GM21423 (cell line): ENCODE measurements around the gene POLA1.
"Not testable (repeated sequence)": the region's sequence is repeated elsewhere in the genome, so short reads cannot be mapped to it uniquely, and the experiment has no call there.

Experiments
- ATAC-seq: cut with Tn5 transposase; IDR thresholded peaks from one replicate; pipeline ENCODE4 v1.9.1; 2021; ENCODE audit warnings: mild to moderate bottlenecking, moderate library complexity; ENCODE audit not compliant: unreplicated experiment

Gene POLA1, protein sequence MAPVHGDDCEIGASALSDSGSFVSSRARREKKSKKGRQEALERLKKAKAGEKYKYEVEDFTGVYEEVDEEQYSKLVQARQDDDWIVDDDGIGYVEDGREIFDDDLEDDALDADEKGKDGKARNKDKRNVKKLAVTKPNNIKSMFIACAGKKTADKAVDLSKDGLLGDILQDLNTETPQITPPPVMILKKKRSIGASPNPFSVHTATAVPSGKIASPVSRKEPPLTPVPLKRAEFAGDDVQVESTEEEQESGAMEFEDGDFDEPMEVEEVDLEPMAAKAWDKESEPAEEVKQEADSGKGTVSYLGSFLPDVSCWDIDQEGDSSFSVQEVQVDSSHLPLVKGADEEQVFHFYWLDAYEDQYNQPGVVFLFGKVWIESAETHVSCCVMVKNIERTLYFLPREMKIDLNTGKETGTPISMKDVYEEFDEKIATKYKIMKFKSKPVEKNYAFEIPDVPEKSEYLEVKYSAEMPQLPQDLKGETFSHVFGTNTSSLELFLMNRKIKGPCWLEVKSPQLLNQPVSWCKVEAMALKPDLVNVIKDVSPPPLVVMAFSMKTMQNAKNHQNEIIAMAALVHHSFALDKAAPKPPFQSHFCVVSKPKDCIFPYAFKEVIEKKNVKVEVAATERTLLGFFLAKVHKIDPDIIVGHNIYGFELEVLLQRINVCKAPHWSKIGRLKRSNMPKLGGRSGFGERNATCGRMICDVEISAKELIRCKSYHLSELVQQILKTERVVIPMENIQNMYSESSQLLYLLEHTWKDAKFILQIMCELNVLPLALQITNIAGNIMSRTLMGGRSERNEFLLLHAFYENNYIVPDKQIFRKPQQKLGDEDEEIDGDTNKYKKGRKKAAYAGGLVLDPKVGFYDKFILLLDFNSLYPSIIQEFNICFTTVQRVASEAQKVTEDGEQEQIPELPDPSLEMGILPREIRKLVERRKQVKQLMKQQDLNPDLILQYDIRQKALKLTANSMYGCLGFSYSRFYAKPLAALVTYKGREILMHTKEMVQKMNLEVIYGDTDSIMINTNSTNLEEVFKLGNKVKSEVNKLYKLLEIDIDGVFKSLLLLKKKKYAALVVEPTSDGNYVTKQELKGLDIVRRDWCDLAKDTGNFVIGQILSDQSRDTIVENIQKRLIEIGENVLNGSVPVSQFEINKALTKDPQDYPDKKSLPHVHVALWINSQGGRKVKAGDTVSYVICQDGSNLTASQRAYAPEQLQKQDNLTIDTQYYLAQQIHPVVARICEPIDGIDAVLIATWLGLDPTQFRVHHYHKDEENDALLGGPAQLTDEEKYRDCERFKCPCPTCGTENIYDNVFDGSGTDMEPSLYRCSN (N-terminal part only)

DNA sequence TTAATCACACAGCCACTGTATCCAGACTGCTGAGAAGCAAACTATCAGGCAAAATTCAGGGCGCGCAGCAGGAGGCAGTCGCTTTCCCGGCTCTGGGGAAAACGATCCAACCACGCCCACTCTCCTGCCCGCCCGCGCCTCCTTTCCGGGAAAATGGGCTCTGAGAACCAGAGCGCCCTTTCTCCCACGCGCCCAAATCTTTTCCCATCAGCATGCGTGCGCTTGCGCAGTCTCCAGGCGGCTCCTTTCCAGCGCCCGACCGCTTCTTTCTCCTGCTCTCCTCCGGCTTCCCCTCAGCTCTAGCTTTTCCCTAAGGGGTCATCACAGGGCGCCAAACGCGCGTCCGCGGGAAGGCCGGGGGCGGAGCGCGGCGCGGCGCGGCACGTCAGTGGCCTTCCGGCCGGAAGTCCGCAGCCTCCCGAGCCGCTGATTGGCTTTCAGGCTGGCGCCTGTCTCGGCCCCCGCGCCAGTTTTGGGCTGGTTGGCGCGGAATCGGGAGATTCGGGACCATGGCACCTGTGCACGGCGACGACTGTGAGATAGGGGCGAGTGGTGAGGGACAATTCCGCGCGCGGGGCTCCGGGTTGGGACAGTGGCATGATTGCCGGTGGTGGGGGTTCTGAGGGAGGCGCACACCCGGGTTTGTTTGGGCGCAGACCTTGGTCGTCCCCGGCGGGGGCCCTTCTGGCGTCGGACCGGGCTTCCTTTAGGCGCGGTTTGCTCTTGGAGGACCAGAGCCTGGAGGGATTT, at the start of gene POLA1:
Gene POLA1 (plus strand): TSS at position 466 of the 750 bp plus-strand sequence. CDS start 44 bp downstream, at position 510.
- peak; percentile 96 for ATAC-seq

- ATAC-seq, result no peak
These were observed 47.7 kb upstream of the POLA1 start for GRCh38 chrX:24646006-24646405.

DNA sequence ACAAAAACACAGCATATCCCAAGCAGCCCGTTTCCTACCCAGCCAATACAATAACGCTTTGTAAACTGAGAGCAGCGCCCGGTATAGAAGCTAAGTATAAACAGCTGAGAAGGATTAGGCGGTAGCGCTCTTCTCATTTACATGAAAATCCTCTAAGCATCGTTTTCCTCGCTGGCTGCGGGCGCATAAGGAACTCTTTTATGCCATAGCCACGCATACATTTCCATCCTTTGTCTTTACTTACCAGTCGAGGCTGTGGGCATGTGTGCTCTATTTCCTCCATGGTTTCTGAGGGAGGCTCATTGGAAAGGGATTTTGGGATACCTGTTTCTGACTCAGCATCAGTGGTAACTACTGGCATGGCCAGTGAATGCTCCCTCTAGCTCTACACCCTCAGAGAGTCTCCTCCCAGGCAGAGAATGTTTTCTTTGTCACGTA, 47.0 kb upstream of the POLA1 start:
- ATAC-seq, result no peak

- peak; percentile 84 for ATAC-seq
These were observed 46.3 kb upstream of the POLA1 start, which contains the start of gene PCYT1B for GRCh38 chrX:24647257-24648058. PCYT1B (minus strand) TSS chrX:24647347; CDS start chrX:24647105, 242 bp downstream.

GRCh38 chrX:24648495-24648894, 45.2 kb upstream of the POLA1 start:
- ATAC-seq, result no peak

DNA sequence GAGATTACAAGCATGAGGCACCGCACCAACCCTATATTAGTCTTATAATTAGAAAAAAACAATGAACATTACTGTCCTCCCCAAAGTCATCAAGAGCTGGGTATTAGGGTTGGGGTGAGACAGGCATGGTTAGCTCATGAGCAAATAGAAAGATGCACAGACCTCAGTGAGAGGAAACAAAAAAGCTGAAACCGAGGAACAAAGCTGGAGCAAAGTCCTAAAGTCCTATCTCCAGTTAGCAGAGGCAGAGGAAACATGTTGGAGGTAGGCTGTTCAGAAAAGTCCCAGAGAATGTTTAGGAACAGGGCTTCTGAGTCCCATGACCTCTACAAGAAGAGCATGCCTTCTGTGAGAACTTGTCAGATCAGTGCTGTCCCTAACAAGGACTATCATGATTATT, 41.9 kb upstream of the POLA1 start:
- no peak for ATAC-seq

GRCh38 chrX:24655679-24656078, 38.0 kb upstream of the POLA1 start:
- not testable (repeated sequence) for ATAC-seq

DNA sequence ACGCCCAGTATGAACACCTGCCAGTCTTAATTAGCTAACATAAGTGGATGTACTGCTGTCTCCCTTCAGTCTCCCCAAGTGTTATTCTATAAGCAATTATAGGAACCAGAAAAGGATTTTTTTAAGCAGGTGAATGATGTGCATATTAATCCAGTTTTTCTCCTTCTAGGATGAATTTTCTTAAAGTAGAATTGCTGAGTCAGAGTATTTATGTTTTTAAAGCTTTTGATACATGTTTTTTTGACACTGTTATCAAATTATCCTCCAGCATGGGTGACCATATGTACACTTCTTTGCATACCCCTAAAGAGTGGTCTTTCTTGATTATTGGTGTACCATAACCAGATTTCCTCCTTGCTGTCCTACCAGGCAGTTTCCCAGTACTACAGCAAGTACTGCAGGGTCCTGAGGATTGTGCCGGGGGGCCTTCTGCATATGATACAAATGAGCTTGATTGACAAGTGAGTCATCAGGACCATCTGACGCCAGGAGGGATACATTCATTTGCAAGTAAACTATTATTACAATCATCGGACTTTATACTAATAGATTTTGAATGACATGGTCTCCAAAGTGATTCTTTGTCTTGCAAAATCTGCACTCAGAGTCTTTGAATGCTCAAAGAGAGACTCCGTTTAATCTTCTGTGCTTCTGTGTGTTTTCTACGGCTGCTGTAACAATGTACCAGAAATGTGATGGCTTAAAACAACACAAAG, 35.9 kb upstream of the POLA1 start:
- no peak for ATAC-seq

DNA sequence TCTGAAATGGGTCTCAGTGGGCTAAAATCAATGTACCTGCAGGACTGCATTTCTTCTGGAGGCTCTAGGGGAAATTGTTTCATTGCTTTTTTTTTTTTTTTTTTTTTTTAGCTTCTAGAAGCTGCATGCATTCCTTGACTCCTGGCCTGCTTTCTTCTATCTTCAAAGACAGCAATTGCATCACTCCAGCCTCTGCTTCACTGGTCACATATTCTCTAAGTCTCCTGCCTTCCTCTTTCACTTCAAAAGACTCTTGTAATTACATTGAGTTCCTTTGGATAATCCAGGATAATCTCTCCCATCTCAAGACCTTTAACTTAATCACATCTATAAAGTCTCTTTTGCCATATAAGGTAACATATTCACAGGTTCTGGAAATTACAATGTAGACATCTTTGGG, 35.3 kb upstream of the POLA1 start:
- no peak for ATAC-seq

- no peak for ATAC-seq
These were observed 34.6 kb upstream of the POLA1 start for GRCh38 chrX:24659106-24659505.

- no peak for ATAC-seq
These were observed 34.1 kb upstream of the POLA1 start for GRCh38 chrX:24659646-24660045.

DNA sequence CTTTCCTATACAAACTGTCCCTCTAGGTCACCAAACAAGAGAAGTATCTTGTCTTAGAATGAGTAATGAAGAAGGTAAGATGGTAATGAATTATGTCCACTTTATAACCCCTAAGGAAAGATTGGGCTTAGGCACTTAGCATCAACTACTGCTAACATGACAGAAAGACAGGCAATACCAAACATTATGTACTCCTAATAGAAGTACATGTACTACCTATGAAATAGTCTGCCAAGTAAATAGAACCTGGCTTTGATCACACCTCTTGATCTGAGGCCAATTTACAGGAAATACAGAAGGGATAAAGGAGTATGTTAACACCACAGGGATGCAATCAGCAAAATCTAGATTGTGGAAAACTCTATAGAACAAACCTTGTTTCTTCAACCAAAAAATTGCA, 32.4 kb upstream of the POLA1 start:
- no peak for ATAC-seq

DNA sequence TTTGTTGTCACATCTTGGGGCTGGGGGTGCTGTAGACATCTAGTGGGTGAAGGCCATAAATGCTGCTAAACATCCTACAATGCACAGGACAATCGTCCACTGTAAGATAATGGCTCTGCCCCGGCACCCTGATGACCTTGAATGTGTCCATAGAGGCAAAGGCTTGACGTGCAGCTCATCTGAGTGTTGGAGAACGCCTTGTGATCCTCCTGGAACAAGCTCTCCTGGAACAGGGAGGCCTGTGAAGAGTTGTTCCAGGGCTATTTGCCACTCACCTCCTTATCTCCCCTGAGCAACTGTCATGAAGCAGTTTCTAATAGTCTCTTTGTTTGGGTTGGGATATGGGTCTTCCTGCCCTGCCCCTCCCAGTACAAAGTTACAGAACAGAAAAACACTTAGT, 31.4 kb upstream of the POLA1 start:
- ATAC-seq, result no peak

- no peak for ATAC-seq
These were observed 25.6 kb upstream of the POLA1 start for GRCh38 chrX:24668111-24668510.

- ATAC-seq, result no peak
These were observed 21.0 kb upstream of the POLA1 start for GRCh38 chrX:24672701-24673190.

DNA sequence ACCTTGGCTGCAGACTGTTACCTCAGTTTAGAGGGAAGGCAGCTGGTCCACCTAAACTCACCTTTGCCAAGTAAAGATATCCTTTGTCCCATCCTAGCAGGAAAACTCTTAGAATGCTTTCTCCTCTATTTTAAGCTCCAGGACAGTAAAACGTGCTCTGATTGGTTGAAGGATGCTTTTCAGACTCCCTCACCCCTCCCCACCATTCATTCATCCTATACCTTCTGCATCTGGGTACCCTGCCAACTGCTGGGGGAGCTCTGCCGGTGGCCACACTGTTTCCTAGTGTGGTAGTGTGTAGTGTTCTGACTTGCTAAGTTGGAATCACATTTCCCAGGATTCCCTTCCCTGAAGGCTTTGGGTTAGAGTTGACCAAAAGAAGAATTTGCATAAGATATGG, 20.3 kb upstream of the POLA1 start:
- ATAC-seq, result no peak

DNA sequence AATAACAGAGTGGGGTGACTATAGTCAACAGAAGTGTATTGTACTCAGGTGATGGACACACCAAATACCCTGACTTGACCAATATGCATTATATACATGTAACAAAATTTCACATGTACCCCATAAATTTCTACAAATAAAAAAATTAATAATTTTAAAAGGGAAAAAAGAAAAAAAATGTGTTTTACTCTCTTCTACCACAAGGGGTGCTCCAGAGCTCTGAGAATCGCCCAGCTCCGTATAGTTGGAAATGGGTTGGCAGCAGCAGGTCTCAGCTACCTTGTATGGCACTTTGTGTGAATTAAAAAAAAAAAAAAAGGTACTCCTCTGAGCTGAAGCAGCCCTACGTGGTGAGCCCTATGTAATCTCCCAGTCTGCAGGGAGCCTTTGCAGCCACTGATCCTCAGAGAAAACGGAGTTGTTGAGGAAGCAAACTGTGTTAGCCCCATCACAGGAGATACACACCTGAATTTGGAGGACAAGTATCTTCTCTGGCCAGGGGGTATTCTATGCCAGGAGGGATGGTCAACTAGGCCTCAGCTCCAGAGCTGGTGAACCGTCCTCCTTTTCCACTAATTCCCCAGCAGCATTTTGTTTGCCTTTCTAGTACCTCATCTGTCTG, 17.2 kb upstream of the POLA1 start:
- ATAC-seq, result no peak
